GM21619 (cell line): Measurements from ENCODE around the gene CHST5.

Experiments used
- ATAC-seq: cut with Tn5 transposase; IDR thresholded peaks from one replicate; pipeline ENCODE4 v1.9.1; 2021; ENCODE audit not compliant: unreplicated experiment

CHST5 gene

GRCh38 chr16:75535901-75536300 is at the start of gene CHST5:
Gene CHST5, minus strand, starts transcription at chr16:75536108. Its CDS starts 5,724 bp downstream, at chr16:75530384.
- ATAC-seq, result no peak

- ATAC-seq, result peak; percentile 69
Measured at GRCh38 chr16:75584108-75584507, 48.2 kb upstream of the CHST5 start.

GRCh38 chr16:75579281-75579834 is 43.5 kb upstream of the CHST5 start:
- ATAC-seq, result no peak

GRCh38 chr16:75578725-75579124 is 42.8 kb upstream of the CHST5 start:
- ATAC-seq, result no peak

GRCh38 chr16:75578212-75578611 is 42.3 kb upstream of the CHST5 start:
- ATAC-seq, result no peak

GRCh38 chr16:75576384-75576811 is 40.5 kb upstream of the CHST5 start:
- ATAC-seq, result peak; percentile 43

GRCh38 chr16:75575958-75576357 is 40.0 kb upstream of the CHST5 start:
- no peak for ATAC-seq

GRCh38 chr16:75573955-75574354 is 38.0 kb upstream of the CHST5 start:
- ATAC-seq, result no peak

GRCh38 chr16:75572864-75573542 is 37.1 kb upstream of the CHST5 start:
- no peak for ATAC-seq

GRCh38 chr16:75570396-75571065 is 34.6 kb upstream of the CHST5 start:
- ATAC-seq, result no peak

- no peak for ATAC-seq
Measured at GRCh38 chr16:75567911-75568310, 32.0 kb upstream of the CHST5 start.

- peak; percentile 2 for ATAC-seq
Measured at GRCh38 chr16:75566758-75567255, 30.9 kb upstream of the CHST5 start.

- peak; percentile 66 for ATAC-seq
Measured at GRCh38 chr16:75566040-75566757, 30.3 kb upstream of the CHST5 start, which contains the start of gene GABARAPL2. Gene GABARAPL2, plus strand, starts transcription at chr16:75566379. Its CDS starts 108 bp downstream, at chr16:75566487.

- ATAC-seq, result peak; percentile 3
Measured at GRCh38 chr16:75565640-75566039, 29.7 kb upstream of the CHST5 start.

- no peak for ATAC-seq
Measured at GRCh38 chr16:75559564-75560372, 23.9 kb upstream of the CHST5 start.

- ATAC-seq, result no peak
Measured at GRCh38 chr16:75558846-75559401, 23.0 kb upstream of the CHST5 start.

GRCh38 chr16:75556431-75556950 is 20.6 kb upstream of the CHST5 start:
- no peak for ATAC-seq

GRCh38 chr16:75555707-75556430 is 20.0 kb upstream of the CHST5 start, which contains the start of gene TMEM231:
Gene TMEM231, minus strand, starts transcription at chr16:75556252. Its CDS starts 43 bp downstream, at chr16:75556209.
- ATAC-seq, result peak; percentile 96

GRCh38 chr16:75555213-75555706 is 19.4 kb upstream of the CHST5 start:
- ATAC-seq, result peak; percentile 36
